GM18873 (cell line): ENCODE data around the gene PIP5KL1.
"Not testable (repeated sequence)": the region's sequence is repeated elsewhere in the genome, so short reads cannot be mapped to it uniquely, and the experiment has no call there.

Experiments used
- ATAC-seq: cut with Tn5 transposase; IDR thresholded peaks from one replicate; pipeline ENCODE4 v1.9.1; 2021; ENCODE audit warnings: mild to moderate bottlenecking, moderate library complexity, moderate number of reproducible peaks; ENCODE audit not compliant: unreplicated experiment, low FRiP score

PIP5KL1 gene

DNA sequence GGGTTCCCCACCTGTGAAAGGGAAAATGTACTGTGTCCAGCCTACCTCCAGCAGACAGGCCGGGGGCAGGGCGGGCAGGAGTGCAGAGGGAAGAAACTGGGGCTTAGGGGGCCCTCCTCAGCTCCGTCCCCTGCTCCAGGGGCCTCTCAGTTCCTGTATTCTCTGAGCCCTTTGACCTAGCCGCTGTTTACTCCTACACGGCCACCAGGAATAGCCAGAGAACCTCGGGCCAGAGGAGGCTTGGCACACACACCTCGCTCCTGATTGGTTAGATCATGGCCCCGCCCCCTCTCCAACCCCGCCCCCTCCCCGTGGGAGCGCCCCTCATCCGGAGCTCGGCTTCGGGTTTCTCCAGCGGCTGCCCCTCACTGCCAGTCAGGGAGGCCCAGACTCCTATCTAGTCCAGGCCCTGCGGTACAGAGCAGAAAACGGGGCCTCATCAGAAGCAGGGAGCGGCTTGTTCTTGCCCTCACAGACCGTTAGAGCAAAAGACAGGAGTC, 33.3 kb downstream of the PIP5KL1 start:
- ATAC-seq, result no peak

DNA sequence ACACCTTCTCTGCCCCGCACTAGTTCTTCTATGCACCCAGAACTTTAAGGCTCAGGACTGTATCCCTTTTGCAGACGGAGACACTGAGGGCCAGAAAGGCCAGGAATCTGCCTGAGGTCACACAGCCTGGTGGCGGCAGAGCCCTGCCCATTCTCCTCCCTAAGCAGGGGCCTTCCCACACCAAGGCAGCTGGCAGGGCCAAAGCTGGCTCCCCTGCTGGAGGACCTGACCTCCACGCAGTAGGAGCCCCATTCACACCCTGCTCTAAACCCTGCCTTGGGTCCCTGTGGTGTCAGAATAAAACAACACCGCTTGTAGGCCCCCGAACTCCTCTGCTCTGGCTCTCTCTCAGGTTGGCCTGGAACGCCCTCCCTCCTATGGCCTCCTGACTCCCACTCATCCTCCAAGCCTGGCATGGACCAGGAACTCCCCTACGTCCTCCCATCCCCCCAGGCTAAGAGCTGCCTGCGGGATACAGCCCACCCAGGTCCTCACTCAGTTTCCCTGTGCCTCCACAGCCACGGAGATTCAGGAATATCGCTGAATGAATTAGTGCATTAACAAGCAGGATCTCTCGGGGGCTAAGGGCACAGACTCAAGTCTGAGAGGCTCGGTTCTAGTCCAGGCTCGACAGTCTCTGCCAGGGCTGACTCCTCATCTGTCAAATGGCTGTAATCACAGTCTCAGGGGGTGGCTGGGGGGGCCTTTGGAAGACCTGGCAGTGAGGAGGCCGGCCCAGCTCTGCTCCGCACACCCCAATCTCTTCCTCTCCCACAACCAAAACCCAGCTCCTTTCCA, 34.0 kb downstream of the PIP5KL1 start:
- no peak for ATAC-seq

DNA sequence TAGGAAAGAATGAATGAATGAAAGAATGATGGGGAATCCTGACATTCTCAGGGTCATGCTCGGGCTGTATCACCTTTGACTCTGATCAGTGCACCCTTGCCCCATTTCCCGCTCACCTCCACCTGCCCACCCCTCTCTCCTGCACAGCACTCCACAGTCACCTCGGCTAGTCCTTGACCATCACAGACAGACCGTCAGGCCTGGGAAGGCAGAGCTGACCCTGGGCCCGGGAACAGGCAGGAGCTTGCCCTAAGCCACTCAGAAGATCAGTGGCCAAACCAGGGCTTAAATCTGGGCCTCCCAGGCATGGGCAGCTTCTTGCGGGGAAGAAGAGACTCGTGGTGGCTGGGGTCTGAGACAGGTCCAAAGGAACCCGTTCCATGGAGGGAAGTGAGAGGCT, 34.8 kb downstream of the PIP5KL1 start:
- ATAC-seq, result no peak

DNA sequence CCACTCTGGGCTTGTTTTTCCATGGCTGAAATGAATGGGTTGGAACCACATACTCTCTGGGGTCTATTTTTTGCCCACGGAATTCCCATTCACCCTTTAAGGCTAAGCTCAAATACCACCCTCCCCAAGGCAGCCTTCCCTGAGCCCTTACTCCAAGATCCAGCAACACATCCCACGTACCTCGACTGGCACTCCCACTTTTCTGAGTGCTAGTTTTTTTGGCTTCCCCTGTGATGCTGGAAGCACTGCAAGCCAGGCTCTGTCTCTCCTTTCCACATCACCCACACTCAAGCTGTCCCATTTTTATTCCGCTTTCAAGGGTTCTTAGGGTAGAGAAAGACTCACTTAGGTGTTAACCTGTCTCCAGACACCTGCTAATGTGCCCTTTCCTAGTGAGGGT, 37.2 kb downstream of the PIP5KL1 start:
- ATAC-seq, result no peak

DNA sequence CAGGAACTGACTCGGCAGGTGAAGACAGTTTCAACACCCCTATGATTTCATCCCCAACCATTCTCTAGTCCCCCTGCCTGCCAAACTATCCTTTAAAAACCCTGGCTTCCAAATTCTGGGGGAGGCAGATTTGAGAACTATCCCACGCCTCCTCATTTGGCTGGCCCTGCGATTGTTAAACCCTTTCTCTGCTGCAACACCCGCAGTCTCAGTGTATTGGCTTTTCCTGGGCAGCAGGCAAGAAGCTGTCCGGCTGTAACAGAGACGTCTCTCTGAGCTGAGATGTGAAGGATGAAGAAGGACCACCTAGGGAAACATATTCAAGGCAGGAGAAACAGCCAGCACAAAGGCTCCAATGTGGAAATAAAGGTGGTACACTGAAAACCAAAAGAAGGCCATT, 37.7 kb downstream of the PIP5KL1 start:
- ATAC-seq, result no peak

DNA sequence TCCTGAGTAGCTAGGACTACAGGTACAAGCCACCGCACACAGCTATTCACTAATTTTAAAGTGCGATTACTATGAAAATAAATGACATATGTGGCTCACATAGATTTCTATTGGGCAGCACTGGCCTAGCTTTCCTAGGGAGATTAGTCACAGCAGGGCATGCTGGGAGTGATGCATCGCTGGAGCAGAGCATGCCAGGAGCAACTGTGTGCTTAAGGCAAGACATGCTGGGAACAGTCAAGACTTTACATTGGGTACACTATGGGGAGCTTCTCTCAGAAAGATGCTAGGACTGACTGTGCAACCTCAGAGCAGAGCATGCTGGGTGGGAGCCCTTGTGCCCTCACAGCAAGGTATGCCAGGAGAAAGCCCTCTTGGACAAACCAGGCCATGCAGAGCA, 40.5 kb downstream of the PIP5KL1 start:
- ATAC-seq, result no peak

DNA sequence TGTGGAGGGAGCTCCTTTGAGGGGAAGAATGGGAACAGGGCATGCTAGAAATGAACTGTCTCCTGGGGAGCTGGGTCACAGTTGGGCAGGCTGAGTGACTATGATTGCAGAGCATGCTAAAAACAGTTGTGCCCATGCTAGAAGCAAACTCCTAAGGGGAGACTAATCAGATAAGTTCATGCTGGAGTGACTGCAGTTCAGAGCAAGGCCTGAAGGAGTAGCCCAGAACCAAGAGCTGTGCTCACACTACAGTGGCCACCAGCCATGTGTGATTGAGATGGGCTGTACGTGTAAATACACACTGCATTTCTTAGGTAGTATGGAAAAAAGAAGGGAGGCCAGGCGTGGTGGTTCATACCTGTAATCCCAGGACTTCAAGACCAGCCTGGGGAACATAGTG, 42.8 kb downstream of the PIP5KL1 start:
- no peak for ATAC-seq

DNA sequence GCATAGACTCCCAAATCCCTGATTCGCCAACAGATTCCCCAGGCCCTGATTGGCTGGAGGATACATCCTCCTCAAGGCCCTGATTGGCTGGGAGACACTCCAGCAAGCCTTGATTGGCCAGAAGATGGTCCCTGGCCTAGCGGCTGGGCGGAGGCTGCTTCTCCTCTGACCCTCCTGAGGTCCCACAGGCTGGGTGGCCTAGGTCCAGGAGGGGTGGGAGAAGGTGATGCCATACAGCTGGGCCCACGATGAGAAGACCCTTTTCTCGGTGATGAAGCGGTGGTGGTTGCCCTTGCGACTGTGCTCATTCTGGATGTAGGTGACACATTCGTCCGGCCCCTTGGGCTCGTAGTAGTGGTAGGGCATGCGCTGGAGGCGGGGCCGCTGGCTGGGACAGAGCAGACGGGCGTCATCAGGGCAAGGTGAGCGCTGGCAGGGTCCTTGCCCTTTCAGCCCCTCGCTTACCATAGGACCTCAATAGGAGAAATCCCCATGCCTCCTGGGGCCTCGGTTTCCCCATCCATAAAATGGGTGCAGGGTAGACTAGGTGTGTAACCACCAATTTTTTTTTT, 44.1 kb downstream of the PIP5KL1 start:
- no peak for ATAC-seq

DNA sequence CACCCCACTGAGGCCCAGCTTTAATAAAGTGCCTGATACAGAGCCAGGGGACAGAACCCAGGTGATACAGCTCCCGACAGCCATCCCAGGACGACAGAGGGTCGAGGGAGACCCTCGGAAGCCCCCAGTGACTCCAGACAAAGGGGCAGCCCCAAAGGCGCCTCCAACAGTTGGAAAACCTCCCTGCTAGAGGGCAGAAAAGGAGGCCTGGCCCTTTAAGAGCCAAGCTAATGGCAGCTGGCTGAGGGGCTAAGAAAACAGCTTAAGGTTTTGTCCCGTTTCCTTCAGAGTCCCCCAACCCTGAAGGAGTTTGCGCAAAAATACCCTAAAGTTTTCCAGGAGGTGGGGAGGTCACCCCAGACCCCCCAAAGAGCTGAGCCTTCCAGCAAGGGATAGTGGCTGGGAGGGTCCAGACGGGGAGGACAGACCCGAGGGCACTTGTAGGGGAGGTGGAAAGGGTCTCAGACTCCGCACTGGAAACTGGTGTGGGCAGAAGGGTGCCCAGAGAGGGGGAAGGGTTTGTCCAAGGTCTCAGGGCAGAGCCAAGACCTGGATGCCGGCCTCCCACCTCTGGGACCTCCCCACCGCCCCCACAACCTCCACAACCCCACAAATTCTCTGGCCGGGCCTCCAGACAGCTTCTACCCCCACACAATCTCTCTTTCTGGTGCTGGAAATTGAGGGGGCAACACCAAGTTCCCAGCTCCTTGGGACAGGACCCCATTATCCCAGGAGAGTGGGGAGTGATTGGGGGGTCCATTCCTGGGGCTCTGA, 44.9 kb downstream of the PIP5KL1 start:
- no peak for ATAC-seq

DNA sequence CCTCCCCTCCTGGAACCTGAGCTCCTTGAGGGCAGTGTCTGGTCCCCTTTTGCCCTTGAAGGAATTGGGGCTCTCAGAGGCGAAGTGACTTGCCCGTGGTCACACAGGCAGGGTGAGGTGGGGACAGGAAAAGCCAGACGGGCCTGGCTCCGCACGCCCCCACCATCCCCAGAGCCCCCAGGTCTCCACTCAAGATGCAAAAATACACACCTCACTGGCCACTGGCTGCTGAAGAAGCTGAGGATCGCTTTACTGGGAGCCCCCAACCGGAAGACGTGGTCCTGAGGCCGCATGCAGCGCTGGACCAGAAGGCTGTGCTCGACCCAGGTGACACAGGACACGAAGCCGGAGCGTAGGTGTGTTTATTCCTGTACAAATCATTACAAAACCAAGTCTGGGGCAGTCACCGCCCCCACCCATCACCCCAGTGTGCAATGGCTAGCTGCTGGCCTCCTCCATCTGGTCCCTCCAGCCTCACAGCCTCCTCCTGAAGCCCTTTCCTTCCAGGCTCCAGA, 45.5 kb downstream of the PIP5KL1 start:
- ATAC-seq, result no peak

DNA sequence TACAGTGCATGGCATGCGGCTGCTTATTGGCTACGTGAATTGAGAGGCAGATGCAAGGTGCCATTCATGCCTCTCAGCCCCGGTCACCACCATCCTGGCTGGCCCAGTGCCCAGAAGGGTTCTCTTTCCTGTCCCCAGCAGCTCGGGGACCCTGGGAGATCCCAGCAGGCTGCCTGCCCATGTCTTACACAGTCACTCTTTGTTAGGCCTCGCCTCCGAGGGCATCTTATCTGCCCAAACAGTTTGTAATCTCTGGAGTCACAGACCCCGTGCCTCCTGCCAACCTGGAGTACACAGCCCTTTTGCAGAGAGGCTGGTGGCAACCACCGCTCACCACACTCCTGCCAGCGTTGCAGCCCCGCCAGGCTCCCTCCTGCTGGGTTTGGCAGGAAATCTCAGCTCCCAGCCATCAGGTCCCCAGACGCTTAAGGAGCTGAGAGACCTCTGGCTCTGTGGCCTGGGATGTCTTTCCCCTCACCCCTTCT, 46.1 kb downstream of the PIP5KL1 start:
- no peak for ATAC-seq

DNA sequence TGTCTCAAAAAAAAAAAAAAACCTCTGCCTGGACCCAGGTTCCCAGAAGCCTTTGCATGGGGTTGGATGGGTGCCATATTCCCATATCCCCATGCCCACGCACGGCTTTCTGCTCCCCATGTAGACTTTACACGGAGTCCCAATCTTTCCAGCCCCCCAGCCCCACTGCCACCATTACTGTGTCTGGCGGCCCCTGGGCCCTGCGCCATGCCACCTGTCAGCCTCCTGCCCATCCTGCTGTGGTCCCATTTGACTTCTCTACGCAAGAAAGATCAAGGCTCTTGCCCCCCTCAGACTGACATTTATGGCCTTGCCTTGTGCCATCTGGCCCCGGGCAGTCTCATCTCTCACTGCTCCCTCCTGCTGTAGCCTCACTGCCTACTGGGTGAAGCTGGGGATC, 46.6 kb downstream of the PIP5KL1 start:
- no peak for ATAC-seq

DNA sequence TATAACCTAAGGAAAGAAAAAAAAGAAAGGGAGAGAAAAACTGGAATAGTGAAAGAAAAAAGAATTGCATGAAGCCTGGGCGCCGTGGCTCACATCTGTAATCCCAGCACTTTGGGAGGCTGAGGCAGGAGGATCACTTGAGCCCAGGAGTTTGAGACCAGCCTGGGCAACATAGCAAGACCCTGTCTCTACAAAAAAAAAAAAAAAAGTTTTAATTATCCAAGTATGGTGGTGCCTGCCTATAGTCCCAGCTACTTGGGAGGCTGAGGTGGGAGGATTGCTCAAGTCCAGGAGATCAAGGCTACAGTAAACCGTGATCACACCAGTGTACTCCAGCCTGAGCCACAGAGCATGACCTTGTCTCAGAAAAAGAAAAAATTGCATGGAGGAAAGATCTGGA, 48.9 kb downstream of the PIP5KL1 start:
- ATAC-seq, result not testable (repeated sequence)

DNA sequence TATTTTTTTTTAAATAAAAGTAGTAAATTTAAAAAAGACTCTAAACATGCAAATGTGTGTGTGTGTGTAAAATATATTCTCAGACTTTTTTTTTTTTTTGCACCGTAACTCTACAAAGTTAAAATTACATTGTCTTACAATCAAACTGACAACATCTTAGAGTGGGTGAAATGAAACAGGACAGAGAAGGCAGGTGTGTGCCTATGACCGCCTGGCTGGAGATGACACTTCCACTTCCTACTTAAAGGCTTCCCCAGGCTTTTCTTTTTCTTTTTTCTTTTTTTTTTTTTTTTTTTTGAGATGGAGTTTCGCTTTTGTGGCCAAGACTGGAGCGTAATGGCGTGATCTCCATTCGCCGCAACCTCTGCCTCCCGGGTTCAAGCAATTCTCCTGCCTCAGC, 50.4 kb downstream of the PIP5KL1 start:
- no peak for ATAC-seq

DNA sequence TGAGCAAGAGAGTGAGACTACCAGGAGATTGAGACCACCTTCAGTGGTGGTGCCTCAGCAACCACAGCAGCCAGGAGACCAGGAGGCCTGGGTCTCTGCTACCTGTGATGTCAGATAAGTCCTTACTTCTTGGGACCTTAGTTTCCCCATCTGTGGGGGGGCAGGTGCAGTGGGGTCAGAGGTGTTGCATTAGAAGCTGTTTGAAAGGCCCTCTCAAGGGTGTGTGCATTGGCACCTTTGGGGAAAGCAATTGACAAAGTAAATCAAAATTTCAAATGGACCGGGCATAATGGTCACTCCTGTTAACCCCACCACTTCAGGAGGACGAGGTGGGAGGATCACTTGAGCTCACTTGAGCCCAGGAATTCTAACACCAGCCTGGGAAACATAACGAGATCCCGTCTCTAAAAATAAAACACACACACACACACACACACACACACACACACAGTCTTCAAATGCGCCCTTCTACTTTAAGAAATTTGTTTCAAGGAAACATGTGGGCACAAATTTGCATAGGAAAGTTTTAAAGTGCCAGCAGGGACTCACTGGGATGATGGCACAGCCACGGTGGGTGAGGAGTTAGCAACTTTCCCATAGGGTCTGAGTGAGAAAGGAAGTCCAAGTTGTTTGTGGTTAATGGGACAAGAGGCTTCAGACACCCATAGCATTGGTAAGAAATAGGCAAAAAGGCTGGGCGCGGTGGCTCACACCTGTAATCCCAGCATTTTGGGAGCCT, 51.8 kb downstream of the PIP5KL1 start:
- ATAC-seq, result no peak

DNA sequence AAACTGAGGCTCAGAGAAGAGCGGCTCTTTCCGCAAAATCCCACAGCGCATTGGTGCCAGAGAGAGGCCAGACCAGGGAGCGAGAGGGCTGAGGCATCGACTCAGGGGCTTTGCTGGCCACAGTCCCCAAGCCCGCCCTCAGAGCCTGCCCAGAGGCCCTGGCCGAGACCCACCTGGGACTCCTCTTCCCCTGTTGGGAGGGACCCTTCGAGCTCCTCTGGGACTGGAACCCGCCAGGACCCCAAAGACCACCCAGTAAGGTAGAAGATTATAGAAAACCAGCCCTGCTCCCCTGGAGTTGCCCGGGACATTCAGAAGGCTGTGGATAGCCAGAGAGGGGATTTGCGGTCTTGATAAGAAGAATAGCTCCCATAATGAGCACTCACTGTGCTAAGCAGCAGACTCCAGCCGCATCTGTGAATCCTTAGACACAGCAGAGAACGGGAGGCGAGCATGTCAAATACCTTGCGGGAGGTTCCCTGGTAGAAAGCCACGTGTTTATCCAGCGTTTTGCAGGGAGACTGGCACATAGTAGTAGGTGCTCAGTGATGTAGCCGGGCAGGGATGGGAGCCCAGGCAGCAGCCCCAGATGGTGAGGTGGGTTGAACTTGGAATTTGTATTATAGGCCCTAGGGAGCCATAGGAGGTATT, 52.5 kb downstream of the PIP5KL1 start:
- ATAC-seq, result no peak

DNA sequence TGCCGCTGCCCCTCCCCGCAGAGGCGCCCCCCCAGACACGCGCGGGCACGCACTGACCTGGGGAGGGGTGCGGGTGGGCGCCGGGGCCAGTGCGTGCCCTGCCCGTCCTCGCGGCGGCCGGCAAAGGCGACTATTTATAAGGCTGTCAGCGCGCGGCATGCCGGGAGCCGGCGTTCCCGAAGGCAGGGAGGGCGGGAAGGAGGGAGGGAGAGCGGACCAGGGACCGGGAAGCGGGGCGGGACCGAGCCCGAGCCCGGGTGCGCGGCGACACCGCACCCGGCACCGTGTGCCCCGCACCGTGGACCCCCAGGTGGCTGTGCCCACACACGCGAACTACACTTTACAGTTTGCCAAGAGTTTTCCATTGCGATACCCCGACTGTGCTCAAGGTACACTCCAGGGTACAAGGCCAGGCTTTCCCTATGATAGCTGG, 53.0 kb downstream of the PIP5KL1 start, which contains the start of gene AK1:
Gene AK1 (minus strand): TSS at position 110 of the 433 bp plus-strand sequence. CDS start 3,058 bp downstream, outside the sequence.
- ATAC-seq, result no peak

DNA sequence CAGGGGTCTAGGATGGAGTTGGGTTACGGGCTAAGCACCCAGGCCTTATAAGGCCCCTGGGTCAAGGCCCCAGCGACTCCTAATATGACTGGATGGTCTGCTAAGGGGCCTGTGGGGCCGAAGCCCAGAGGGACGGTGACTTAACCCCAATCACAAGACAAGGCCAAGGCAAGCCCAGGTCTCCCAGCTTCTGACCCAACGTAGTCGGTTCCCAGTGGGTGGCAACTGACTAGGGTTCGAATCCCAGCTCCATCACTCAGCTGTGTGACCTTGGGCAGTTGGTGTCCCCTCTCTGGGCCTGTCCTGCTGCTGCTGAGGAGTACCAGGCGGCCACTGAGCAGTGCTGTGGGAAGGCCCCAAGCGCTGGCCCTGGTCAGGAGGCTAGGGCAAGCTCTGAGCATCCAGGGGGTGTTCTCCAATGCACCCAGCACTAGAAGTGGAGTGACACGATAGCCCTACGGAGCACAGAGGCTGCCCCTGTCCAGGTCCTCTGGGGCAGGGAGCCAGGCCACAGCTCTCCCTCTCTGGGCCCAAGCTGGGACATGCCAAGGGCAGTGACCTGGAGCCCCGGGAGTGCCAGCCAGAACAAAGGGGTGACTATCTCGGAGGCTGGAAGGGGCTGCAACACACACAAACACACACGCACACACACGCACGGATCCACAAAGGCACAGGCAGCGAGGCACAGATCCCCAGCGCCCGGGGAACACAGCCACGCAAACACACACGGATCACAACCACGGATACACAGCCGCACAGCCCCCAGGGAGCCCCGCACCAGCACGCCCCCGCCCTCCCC, 53.6 kb downstream of the PIP5KL1 start:
- no peak for ATAC-seq
